Measurements from ENCODE around the gene NHEJ1. TPM values are rescaled to one million over a fixed set of nuclear protein-coding genes. Genes with fewer than 3 reads are reported as not detected.

The NHEJ1 gene
- total and polyA plus RNA-seq, 2 of the 13 experiments (the other 11 are each of a cell fraction or from before 2014, with no cell fraction given): 30.0 to 30.7 TPM

DNA sequence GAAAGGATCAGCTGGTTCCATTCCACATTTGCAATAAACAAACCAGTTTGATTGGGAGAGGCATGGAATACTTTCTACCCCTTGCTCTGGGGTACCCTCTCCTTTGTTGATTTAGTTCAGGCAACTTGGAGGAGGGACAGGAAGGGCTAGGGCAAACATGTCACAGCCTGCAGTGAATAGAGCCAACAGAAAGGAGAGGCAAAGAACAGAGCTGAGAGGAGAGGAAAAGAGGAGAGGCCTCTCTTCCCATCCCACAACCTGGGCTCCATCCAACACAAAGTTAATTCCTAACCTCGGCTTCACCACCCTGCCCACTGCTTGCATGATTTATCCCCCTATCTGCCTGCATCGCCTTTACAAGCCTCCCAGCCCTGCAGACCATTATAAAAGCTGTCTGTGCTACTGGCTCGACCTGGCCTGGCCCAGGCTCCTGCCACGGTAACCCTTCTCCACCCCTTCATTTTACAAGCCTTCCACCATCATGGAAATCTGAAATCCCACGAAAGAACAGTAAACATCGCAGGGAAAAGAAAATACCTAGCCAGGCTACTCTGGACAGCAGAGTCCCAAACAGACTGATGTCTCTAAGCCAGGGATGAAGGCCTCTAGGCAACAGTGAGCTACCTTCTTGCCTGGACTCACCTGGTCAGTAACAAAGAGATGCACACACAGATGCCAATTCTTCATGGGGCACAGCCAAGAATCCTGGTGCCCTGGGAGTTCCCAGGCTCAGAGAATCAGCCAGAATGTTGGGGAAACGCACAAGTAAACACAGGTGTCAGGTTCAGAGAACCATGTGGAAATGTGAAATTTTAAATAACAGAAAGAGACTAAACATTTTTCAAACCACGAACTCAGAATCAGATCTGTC lies 43.6 kb downstream of the NHEJ1 start (continued):
- TF ChIP-seq, protein P1, sequence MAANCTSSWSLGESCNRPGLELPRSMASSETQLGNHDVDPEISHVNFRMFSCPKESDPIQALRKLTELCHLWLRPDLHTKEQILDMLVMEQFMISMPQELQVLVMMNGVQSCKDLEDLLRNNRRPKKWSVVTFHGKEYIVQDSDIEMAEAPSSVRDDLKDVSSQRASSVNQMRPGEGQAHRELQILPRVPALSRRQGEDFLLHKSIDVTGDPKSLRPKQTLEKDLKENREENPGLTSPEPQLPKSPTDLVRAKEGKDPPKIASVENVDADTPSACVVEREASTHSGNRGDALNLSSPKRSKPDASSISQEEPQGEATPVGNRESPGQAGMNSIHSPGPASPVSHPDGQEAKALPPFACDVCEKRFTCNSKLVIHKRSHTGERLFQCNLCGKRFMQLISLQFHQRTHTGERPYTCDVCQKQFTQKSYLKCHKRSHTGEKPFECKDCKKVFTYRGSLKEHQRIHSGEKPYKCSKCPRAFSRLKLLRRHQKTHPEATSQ (CRISPR knock-in tag; IDR thresholded peaks at IDR 0.05; ENCODE audit: borderline replicate concordance): no peak
- TF ChIP-seq PHF5A (CRISPR knock-in tag; IDR thresholded peaks at IDR 0.05; ENCODE audit: low read depth, unreplicated experiment) (peak; percentile 29), GABPA (IDR thresholded peaks at IDR 0.05; ENCODE audit: low read depth, low read length) (no peak), GABPA (CRISPR knock-in tag; IDR thresholded peaks at IDR 0.05; ENCODE audit: low read depth) (0 out of 2 replicates have a peak, but pooled peaks have one; percentile 20), ZNF530 (CRISPR knock-in tag; IDR thresholded peaks at IDR 0.05; ENCODE audit: low read depth) (no peak), ZNF143 (CRISPR knock-in tag; IDR thresholded peaks at IDR 0.05) (no peak), DPF2 (CRISPR knock-in tag; IDR thresholded peaks at IDR 0.05; ENCODE audit: borderline replicate concordance, low read depth) (peak; percentile 67; the same call in 1 of the 2 replicates), CHCHD3 (CRISPR knock-in tag; IDR thresholded peaks at IDR 0.05) (no peak), U2AF1 (optimal IDR thresholded peaks at IDR 0.05; ENCODE audit: low read depth, low read length) (no peak), ZKSCAN8 (CRISPR knock-in tag; IDR thresholded peaks at IDR 0.05; ENCODE audit: borderline replicate concordance) (peak; percentile 52; the same call in 1 of the 2 replicates), ZNF230 (CRISPR knock-in tag; IDR thresholded peaks at IDR 0.05) (no peak), ZNF224 (CRISPR knock-in tag; IDR thresholded peaks at IDR 0.05) (no peak), AHR (CRISPR knock-in tag; IDR thresholded peaks at IDR 0.05) (no peak), TBL1XR1 (IDR thresholded peaks at IDR 0.05; ENCODE audit: borderline replicate concordance, low read length, partially characterized antibody) (no peak), ZFP37 (CRISPR knock-in tag; IDR thresholded peaks at IDR 0.05; ENCODE audit: borderline replicate concordance) (no peak), PAWR (CRISPR knock-in tag; IDR thresholded peaks at IDR 0.05; ENCODE audit: borderline replicate concordance) (no peak), ZNF747 (CRISPR knock-in tag; IDR thresholded peaks at IDR 0.05; ENCODE audit: borderline replicate concordance) (no peak)
- TF ChIP-seq, protein P2, sequence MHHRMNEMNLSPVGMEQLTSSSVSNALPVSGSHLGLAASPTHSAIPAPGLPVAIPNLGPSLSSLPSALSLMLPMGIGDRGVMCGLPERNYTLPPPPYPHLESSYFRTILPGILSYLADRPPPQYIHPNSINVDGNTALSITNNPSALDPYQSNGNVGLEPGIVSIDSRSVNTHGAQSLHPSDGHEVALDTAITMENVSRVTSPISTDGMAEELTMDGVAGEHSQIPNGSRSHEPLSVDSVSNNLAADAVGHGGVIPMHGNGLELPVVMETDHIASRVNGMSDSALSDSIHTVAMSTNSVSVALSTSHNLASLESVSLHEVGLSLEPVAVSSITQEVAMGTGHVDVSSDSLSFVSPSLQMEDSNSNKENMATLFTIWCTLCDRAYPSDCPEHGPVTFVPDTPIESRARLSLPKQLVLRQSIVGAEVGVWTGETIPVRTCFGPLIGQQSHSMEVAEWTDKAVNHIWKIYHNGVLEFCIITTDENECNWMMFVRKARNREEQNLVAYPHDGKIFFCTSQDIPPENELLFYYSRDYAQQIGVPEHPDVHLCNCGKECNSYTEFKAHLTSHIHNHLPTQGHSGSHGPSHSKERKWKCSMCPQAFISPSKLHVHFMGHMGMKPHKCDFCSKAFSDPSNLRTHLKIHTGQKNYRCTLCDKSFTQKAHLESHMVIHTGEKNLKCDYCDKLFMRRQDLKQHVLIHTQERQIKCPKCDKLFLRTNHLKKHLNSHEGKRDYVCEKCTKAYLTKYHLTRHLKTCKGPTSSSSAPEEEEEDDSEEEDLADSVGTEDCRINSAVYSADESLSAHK (CRISPR knock-in tag; IDR thresholded peaks at IDR 0.05; ENCODE audit: borderline replicate concordance): no peak
- TF ChIP-seq, protein P3, sequence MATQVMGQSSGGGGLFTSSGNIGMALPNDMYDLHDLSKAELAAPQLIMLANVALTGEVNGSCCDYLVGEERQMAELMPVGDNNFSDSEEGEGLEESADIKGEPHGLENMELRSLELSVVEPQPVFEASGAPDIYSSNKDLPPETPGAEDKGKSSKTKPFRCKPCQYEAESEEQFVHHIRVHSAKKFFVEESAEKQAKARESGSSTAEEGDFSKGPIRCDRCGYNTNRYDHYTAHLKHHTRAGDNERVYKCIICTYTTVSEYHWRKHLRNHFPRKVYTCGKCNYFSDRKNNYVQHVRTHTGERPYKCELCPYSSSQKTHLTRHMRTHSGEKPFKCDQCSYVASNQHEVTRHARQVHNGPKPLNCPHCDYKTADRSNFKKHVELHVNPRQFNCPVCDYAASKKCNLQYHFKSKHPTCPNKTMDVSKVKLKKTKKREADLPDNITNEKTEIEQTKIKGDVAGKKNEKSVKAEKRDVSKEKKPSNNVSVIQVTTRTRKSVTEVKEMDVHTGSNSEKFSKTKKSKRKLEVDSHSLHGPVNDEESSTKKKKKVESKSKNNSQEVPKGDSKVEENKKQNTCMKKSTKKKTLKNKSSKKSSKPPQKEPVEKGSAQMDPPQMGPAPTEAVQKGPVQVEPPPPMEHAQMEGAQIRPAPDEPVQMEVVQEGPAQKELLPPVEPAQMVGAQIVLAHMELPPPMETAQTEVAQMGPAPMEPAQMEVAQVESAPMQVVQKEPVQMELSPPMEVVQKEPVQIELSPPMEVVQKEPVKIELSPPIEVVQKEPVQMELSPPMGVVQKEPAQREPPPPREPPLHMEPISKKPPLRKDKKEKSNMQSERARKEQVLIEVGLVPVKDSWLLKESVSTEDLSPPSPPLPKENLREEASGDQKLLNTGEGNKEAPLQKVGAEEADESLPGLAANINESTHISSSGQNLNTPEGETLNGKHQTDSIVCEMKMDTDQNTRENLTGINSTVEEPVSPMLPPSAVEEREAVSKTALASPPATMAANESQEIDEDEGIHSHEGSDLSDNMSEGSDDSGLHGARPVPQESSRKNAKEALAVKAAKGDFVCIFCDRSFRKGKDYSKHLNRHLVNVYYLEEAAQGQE (IDR thresholded peaks at IDR 0.05; ENCODE audit: borderline replicate concordance in 1 of 2, low read depth in 1 of 2, low read length in 2 of 2): 0 out of 4 replicates have a peak, but pooled peaks of 1 of the 2 experiments have one; percentile 35
- TF ChIP-seq, protein P4, sequence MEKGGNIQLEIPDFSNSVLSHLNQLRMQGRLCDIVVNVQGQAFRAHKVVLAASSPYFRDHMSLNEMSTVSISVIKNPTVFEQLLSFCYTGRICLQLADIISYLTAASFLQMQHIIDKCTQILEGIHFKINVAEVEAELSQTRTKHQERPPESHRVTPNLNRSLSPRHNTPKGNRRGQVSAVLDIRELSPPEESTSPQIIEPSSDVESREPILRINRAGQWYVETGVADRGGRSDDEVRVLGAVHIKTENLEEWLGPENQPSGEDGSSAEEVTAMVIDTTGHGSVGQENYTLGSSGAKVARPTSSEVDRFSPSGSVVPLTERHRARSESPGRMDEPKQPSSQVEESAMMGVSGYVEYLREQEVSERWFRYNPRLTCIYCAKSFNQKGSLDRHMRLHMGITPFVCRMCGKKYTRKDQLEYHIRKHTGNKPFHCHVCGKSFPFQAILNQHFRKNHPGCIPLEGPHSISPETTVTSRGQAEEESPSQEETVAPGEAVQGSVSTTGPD (CRISPR knock-in tag; IDR thresholded peaks at IDR 0.05): no peak

Measured in HepG2 (cell line).